KMS-11 (cell line): ENCODE results near the gene TEAD1.

ENCODE experiments used
- H2AFZ ChIP-seq: fragments of 200-600 bp; sonication (generic); 2 replicates; pipeline ENCODE4 v1.6.1; 2016; ENCODE audit warnings: antibody characterized with exemption, mixed run types, low read depth
- H3K27ac ChIP-seq: fragments of 200-600 bp; sonication (generic); 2 replicates; pipeline ENCODE4 v1.6.1; 2016; ENCODE audit warnings: mild to moderate bottlenecking, mixed run types
- H3K27me3 ChIP-seq: fragments of 200-600 bp; sonication (generic); 2 replicates; pipeline ENCODE4 v1.6.1; 2017; ENCODE audit warnings: mild to moderate bottlenecking, low read depth, mixed run types, moderate library complexity; ENCODE audit not compliant: insufficient read depth
- H3K36me3 ChIP-seq: fragments of 200-600 bp; sonication (generic); 2 replicates; pipeline ENCODE4 v1.6.1; 2017; ENCODE audit warnings: mild to moderate bottlenecking, mixed run types; ENCODE audit not compliant: insufficient read depth
- H3K4me1 ChIP-seq: fragments of 200-600 bp; sonication (generic); 2 replicates; pipeline ENCODE4 v1.6.1; 2016; ENCODE audit warnings: mild to moderate bottlenecking, low read depth, mixed run types; ENCODE audit not compliant: poor library complexity, severe bottlenecking
- H3K4me2 ChIP-seq: fragments of 200-600 bp; sonication (generic); 2 replicates; pipeline ENCODE4 v1.7.0; 2016; ENCODE audit warnings: mild to moderate bottlenecking, mixed run types
- H3K4me3 ChIP-seq: fragments of 200-600 bp; sonication (generic); IDR thresholded peaks from 2 replicates; pipeline ENCODE4 v1.6.1; 2017; ENCODE audit warnings: low read depth, low read length, mixed read lengths; ENCODE audit not compliant: insufficient read depth
- H3K79me2 ChIP-seq: fragments of 200-600 bp; sonication (generic); 2 replicates; pipeline ENCODE4 v1.6.1; 2016; ENCODE audit warnings: low read depth, mixed run types; ENCODE audit not compliant: insufficient read depth
- H3K9ac ChIP-seq: fragments of 200-600 bp; sonication (generic); 2 replicates; pipeline ENCODE4 v1.6.1; 2016; ENCODE audit warnings: mild to moderate bottlenecking, mixed run types
- H4K20me1 ChIP-seq: fragments of 200-600 bp; sonication (generic); 2 replicates; pipeline ENCODE4 v1.6.1; 2016; ENCODE audit warnings: mild to moderate bottlenecking, mixed run types; ENCODE audit not compliant: insufficient read depth
- TF ChIP-seq, protein P1 (sequence below): fragments of 200-600 bp; sonication (generic); conservative IDR thresholded peaks from 2 replicates; pipeline ENCODE4 v1.6.1; 2017; ENCODE audit warnings: low read depth, mild to moderate bottlenecking, antibody characterized with exemption, low read length, moderate library complexity, mixed read lengths

The TEAD1 gene

GRCh38 chr11:12655842-12656241 lies 18.4 kb upstream of the TEAD1 start:
- Histone ChIP-seq H3K79me2 (no peaks in the 10 kb centered on the region), H3K36me3 (no peaks in the 10 kb centered on the region), H3K4me1 (no peaks in the 10 kb centered on the region), H2AFZ (no peak overlapping the region), H4K20me1 (no peaks in the 10 kb centered on the region), H3K27ac (no peak overlapping the region), H3K27me3 (no peaks in the 10 kb centered on the region), H3K4me3 (no peak overlapping the region), H3K9ac (no peak overlapping the region), H3K4me2 (no peak overlapping the region)
- TF ChIP-seq, protein P1, sequence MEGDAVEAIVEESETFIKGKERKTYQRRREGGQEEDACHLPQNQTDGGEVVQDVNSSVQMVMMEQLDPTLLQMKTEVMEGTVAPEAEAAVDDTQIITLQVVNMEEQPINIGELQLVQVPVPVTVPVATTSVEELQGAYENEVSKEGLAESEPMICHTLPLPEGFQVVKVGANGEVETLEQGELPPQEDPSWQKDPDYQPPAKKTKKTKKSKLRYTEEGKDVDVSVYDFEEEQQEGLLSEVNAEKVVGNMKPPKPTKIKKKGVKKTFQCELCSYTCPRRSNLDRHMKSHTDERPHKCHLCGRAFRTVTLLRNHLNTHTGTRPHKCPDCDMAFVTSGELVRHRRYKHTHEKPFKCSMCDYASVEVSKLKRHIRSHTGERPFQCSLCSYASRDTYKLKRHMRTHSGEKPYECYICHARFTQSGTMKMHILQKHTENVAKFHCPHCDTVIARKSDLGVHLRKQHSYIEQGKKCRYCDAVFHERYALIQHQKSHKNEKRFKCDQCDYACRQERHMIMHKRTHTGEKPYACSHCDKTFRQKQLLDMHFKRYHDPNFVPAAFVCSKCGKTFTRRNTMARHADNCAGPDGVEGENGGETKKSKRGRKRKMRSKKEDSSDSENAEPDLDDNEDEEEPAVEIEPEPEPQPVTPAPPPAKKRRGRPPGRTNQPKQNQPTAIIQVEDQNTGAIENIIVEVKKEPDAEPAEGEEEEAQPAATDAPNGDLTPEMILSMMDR = no peak

GRCh38 chr11:12657336-12657735 lies 16.9 kb upstream of the TEAD1 start:
- no peaks in the 10 kb centered on the region for H3K36me3 ChIP-seq
- H3K27ac ChIP-seq = no peak overlapping the region
- H3K27me3 ChIP-seq = no peaks in the 10 kb centered on the region
- TF ChIP-seq, protein P1 = no peak
- H3K4me2 ChIP-seq = no peak overlapping the region
- no peak overlapping the region for H2AFZ ChIP-seq
- H3K9ac ChIP-seq = no peak overlapping the region
- H3K79me2 ChIP-seq = no peaks in the 10 kb centered on the region
- H3K4me3 ChIP-seq = no peak overlapping the region
- no peaks in the 10 kb centered on the region for H4K20me1 ChIP-seq
- no peaks in the 10 kb centered on the region for H3K4me1 ChIP-seq

GRCh38 chr11:12657981-12658380 lies 16.2 kb upstream of the TEAD1 start:
- H3K4me1 ChIP-seq = no peaks in the 10 kb centered on the region
- H4K20me1 ChIP-seq = no peaks in the 10 kb centered on the region
- H3K79me2 ChIP-seq = no peaks in the 10 kb centered on the region
- TF ChIP-seq, protein P1 = no peak
- no peak overlapping the region for H3K4me3 ChIP-seq
- H3K9ac ChIP-seq = no peak overlapping the region
- H3K27me3 ChIP-seq = no peaks in the 10 kb centered on the region
- H3K4me2 ChIP-seq = no peak overlapping the region
- H2AFZ ChIP-seq = no peak overlapping the region
- no peaks in the 10 kb centered on the region for H3K36me3 ChIP-seq
- H3K27ac ChIP-seq = no peak overlapping the region

GRCh38 chr11:12662101-12662689 lies 12.0 kb upstream of the TEAD1 start:
- no peak overlapping the region for H2AFZ ChIP-seq
- H3K27me3 ChIP-seq = no peaks in the 10 kb centered on the region
- H3K9ac ChIP-seq = no peak overlapping the region

More at GRCh38 chr11:12662101-12662689, 12.0 kb upstream of the TEAD1 start:
- H3K4me1 ChIP-seq = no peaks in the 10 kb centered on the region
- TF ChIP-seq, protein P1 = no peak
- H4K20me1 ChIP-seq = no peaks in the 10 kb centered on the region
- no peaks in the 10 kb centered on the region for H3K79me2 ChIP-seq
- H3K4me2 ChIP-seq = no peak overlapping the region
- H3K36me3 ChIP-seq = no peaks in the 10 kb centered on the region
- H3K27ac ChIP-seq = no peak overlapping the region
- no peak overlapping the region for H3K4me3 ChIP-seq
